HG03558 (cell line): ENCODE measurements around the gene MSANTD7.

Experiments
- ATAC-seq: cut with Tn5 transposase; IDR thresholded peaks from one replicate; pipeline ENCODE4 v1.9.1; 2021; ENCODE audit warnings: moderate number of reproducible peaks; ENCODE audit not compliant: unreplicated experiment; ENCODE audit errors: extremely low read depth

Gene MSANTD7

GRCh38 chr10:14879928-14880193, 41.8 kb downstream of the MSANTD7 start:
- no peak for ATAC-seq

DNA sequence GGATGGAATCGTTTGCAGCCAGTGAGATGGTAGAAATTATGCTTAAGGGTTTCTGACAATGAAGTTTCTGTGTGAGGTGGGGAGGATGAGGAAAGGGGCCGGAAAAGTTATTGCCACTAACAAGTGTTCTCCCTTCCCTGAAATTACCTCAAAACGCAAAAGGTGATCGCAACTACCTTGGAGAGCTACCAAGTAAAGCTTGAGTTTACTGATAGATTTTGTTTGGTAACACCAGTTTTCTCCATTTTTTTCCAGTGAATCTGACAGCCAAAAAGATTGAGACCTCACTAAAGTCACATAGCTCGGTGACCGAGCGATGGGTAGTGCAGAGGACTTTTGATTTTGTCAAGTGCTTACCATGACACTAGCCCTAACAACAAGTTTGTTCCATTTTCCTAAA, 42.1 kb downstream of the MSANTD7 start:
- no peak for ATAC-seq

- ATAC-seq, result no peak
Observed at GRCh38 chr10:14884082-14884481, 46.0 kb downstream of the MSANTD7 start.
